Neural crest cell (in vitro differentiated cells): Measurements from ENCODE around the gene HTR2C. TPM values are rescaled to one million over a fixed set of nuclear protein-coding genes. Genes with fewer than 3 reads are reported as not detected.
"Not testable (repeated sequence)": the region's sequence is repeated elsewhere in the genome, so short reads cannot be mapped to it uniquely, and the experiment has no call there.

Experiments
- DNase-seq: peaks from one replicate; pipeline ENCODE4 v3.0.0; 2021; ENCODE audit warnings: low read depth, mixed read lengths, low spot score
- H3K27ac Mint-ChIP-seq: one replicate; pipeline ENCODE4 v1.8.0; 2021; ENCODE audit warnings: mild to moderate bottlenecking, mixed read lengths; ENCODE audit not compliant: unreplicated experiment
- H3K27me3 Mint-ChIP-seq: 2 replicates; pipeline ENCODE4 v1.8.0; 2021; ENCODE audit warnings: low read depth, mild to moderate bottlenecking, mixed read lengths
- H3K36me3 Mint-ChIP-seq: 2 replicates; pipeline ENCODE4 v1.8.0; 2021; ENCODE audit warnings: low read depth, mild to moderate bottlenecking, mixed read lengths
- H3K4me1 Mint-ChIP-seq: 2 replicates; pipeline ENCODE4 v1.8.0; 2021; ENCODE audit warnings: mixed read lengths
- H3K4me3 Mint-ChIP-seq: one replicate; pipeline ENCODE4 v1.8.0; 2021; ENCODE audit warnings: mild to moderate bottlenecking, mixed read lengths
- H3K9me3 Mint-ChIP-seq: 2 replicates; pipeline ENCODE4 v1.8.0; 2021; ENCODE audit warnings: mixed read lengths
- CTCF ChIP-seq: fragments of 200-600 bp; sonication (generic); conservative IDR thresholded peaks from 2 replicates; pipeline ENCODE4 v1.5.0; 2021; ENCODE audit warnings: antibody characterized with exemption, mild to moderate bottlenecking
- total RNA-seq: library from RNA; stranded (reverse); gene quantifications from 2 replicates; pipeline ENCODE4 v1.2.1, GENCODE V29; 2021

Gene HTR2C
- total RNA-seq, 1 donor from 2014 or later: 0.07 TPM

- no peaks in the 10 kb centered on the region for H3K9me3 Mint-ChIP-seq
- no peaks in the 10 kb centered on the region for H3K4me1 Mint-ChIP-seq
- no peak overlapping the region for H3K27ac Mint-ChIP-seq
- H3K4me3 Mint-ChIP-seq: no peak overlapping the region
- no peak for DNase-seq
- no peak for TF ChIP-seq CTCF
- no peaks in the 10 kb centered on the region for H3K36me3 Mint-ChIP-seq
- H3K27me3 Mint-ChIP-seq: peaks cover 6% of the 10 kb centered on the region
Measured at GRCh38 chrX:114650351-114650750, 66.5 kb downstream of the HTR2C start.

GRCh38 chrX:114675365-114675764 is 91.5 kb downstream of the HTR2C start:
- TF ChIP-seq CTCF: no peak
- Mint-ChIP-seq H3K27me3 (peaks cover 36% of the 10 kb centered on the region), H3K4me3 (no peak overlapping the region), H3K27ac (no peak overlapping the region), H3K9me3 (no peaks in the 10 kb centered on the region), H3K4me1 (peaks cover 7% of the 10 kb centered on the region), H3K36me3 (no peaks in the 10 kb centered on the region)
- no peak for DNase-seq

- not testable (repeated sequence) for DNase-seq, H3K27me3 Mint-ChIP-seq, H3K36me3 Mint-ChIP-seq, H3K4me3 Mint-ChIP-seq, H3K27ac Mint-ChIP-seq, H3K9me3 Mint-ChIP-seq, H3K4me1 Mint-ChIP-seq
Measured at GRCh38 chrX:114700533-114700932, 116.6 kb downstream of the HTR2C start.

GRCh38 chrX:114709406-114709805 is 125.5 kb downstream of the HTR2C start:
- Mint-ChIP-seq H3K4me1 (no peaks in the 10 kb centered on the region), H3K27ac (no peak overlapping the region), H3K27me3 (peaks cover 4% of the 10 kb centered on the region), H3K9me3 (no peaks in the 10 kb centered on the region), H3K4me3 (no peak overlapping the region), H3K36me3 (no peaks in the 10 kb centered on the region)
- no peak for TF ChIP-seq CTCF
- no peak for DNase-seq

- TF ChIP-seq CTCF: no peak
- H3K27ac Mint-ChIP-seq: no peak overlapping the region
- H3K27me3 Mint-ChIP-seq: peaks cover 6% of the 10 kb centered on the region
- no peaks in the 10 kb centered on the region for H3K4me1 Mint-ChIP-seq
- no peaks in the 10 kb centered on the region for H3K9me3 Mint-ChIP-seq
- DNase-seq: no peak
- H3K36me3 Mint-ChIP-seq: no peaks in the 10 kb centered on the region
- no peak overlapping the region for H3K4me3 Mint-ChIP-seq
Measured at GRCh38 chrX:114710571-114710970, 126.7 kb downstream of the HTR2C start.

- Mint-ChIP-seq H3K27me3 (peaks cover 6% of the 10 kb centered on the region), H3K27ac (no peak overlapping the region), H3K36me3 (no peaks in the 10 kb centered on the region), H3K4me3 (no peak overlapping the region), H3K9me3 (no peaks in the 10 kb centered on the region), H3K4me1 (no peaks in the 10 kb centered on the region)
- TF ChIP-seq CTCF: no peak
- DNase-seq: no peak
Measured at GRCh38 chrX:114712466-114712865, 128.6 kb downstream of the HTR2C start.
